PFSK-1 (cell line): ENCODE results near the gene PCP4L1.

Experiments
- FOXP2 ChIP-seq: optimal IDR thresholded peaks from 2 replicates; pipeline ENCODE3; 2011; ENCODE audit warnings: borderline replicate concordance, control low read depth, inconsistent platforms; ENCODE audit not compliant: insufficient read depth; ENCODE audit errors: extremely low read length, extremely low read depth
- POLR2AphosphoS5 ChIP-seq: IDR thresholded peaks from 2 replicates; pipeline ENCODE4 v1.6.1; 2012; ENCODE audit warnings: low read depth, mild to moderate bottlenecking, control low read depth, low read length, moderate library complexity
- REST ChIP-seq, 2 experiments: IDR thresholded peaks; 2 replicates each; pipeline versions ENCODE4 v1.6.1 to v1.8.0; 2011 to 2012; ENCODE audit warnings: low read depth in 2 of 2, low read length in 2 of 2, control low read depth in 1 of 2, inconsistent platforms in 1 of 2, mild to moderate bottlenecking in 1 of 2, moderate library complexity in 1 of 2; ENCODE audit not compliant: insufficient read depth in 1 of 2
- SIN3A ChIP-seq: IDR thresholded peaks from 2 replicates; pipeline ENCODE4 v1.6.1; 2012; ENCODE audit warnings: mild to moderate bottlenecking, low read length, moderate library complexity, borderline replicate concordance; ENCODE audit not compliant: insufficient read depth
- TAF1 ChIP-seq: IDR thresholded peaks from 2 replicates; pipeline ENCODE4 v1.6.1; 2012; ENCODE audit warnings: low read length, control low read depth, borderline replicate concordance; ENCODE audit not compliant: insufficient read depth

Gene PCP4L1

GRCh38 chr1:161226320-161226711, 32.2 kb upstream of the PCP4L1 start:
- TF ChIP-seq TAF1 (no peak), REST (IDR thresholded peaks at IDR 0.05; ENCODE audit: insufficient read depth in 1 of 2, low read depth in 2 of 2, low read length in 2 of 2) (no peak), POLR2AphosphoS5 (no peak), FOXP2 (no peak), SIN3A (no peak)

- TF ChIP-seq SIN3A (no peak), POLR2AphosphoS5 (no peak; the same call in 1 of the 2 replicates), FOXP2 (no peak), TAF1 (peak; percentile 34; the same call in 1 of the 2 replicates), REST (IDR thresholded peaks at IDR 0.05; ENCODE audit: insufficient read depth in 1 of 2, low read depth in 2 of 2, low read length in 2 of 2) (no peak)
These were observed 31.8 kb upstream of the PCP4L1 start for GRCh38 chr1:161226759-161227158.

GRCh38 chr1:161227196-161227871, 31.2 kb upstream of the PCP4L1 start:
- no peak for TF ChIP-seq POLR2AphosphoS5
- no peak for TF ChIP-seq FOXP2
- TF ChIP-seq TAF1 = no peak
- TF ChIP-seq REST (IDR thresholded peaks at IDR 0.05; ENCODE audit: insufficient read depth in 1 of 2, low read depth in 2 of 2, low read length in 2 of 2) = no peak
- TF ChIP-seq SIN3A = no peak

- no peak for TF ChIP-seq POLR2AphosphoS5
- TF ChIP-seq TAF1 = no peak
- no peak for TF ChIP-seq SIN3A
- no peak for TF ChIP-seq REST (IDR thresholded peaks at IDR 0.05; ENCODE audit: insufficient read depth in 1 of 2, low read depth in 2 of 2, low read length in 2 of 2)
- TF ChIP-seq FOXP2 = no peak
These were observed 30.5 kb upstream of the PCP4L1 start for GRCh38 chr1:161228032-161228431.

GRCh38 chr1:161229896-161230295, 28.6 kb upstream of the PCP4L1 start:
- no peak for TF ChIP-seq SIN3A
- TF ChIP-seq FOXP2 = no peak
- TF ChIP-seq TAF1 = no peak
- TF ChIP-seq POLR2AphosphoS5 = no peak
- no peak for TF ChIP-seq REST (IDR thresholded peaks at IDR 0.05; ENCODE audit: insufficient read depth in 1 of 2, low read depth in 2 of 2, low read length in 2 of 2)
